Central memory CD8-positive, alpha-beta T cell (primary cell): ENCODE data around the gene RNF121.

Experiments
- ATAC-seq: fragments of 150-1000 bp; cut with Tn5 transposase; replicated peaks from 2 replicates; pipeline ENCODE4 v1.10.0; 2022; ENCODE audit warnings: mild to moderate bottlenecking, moderate FRiP score, moderate number of reproducible peaks; ENCODE audit not compliant: poor library complexity, severe bottlenecking; ENCODE audit errors: extremely low read depth
- DNase-seq, 2 donors: peaks; one replicate each; pipeline ENCODE4 v3.0.0; 2021; ENCODE audit warnings: low spot score in 2 of 2
- H3K27ac Mint-ChIP-seq: one replicate; pipeline ENCODE4 v1.8.0; 2022; ENCODE audit warnings: low read depth, mild to moderate bottlenecking, moderate library complexity, mixed read lengths
- H3K27me3 Mint-ChIP-seq: one replicate; pipeline ENCODE4 v1.8.0; 2022; ENCODE audit warnings: mixed read lengths
- H3K36me3 Mint-ChIP-seq: one replicate; pipeline ENCODE4 v1.8.0; 2022; ENCODE audit warnings: mild to moderate bottlenecking, moderate library complexity, mixed read lengths; ENCODE audit not compliant: insufficient read depth
- H3K4me1 Mint-ChIP-seq: one replicate; pipeline ENCODE4 v1.8.0; 2022; ENCODE audit warnings: mixed read lengths
- H3K4me3 Mint-ChIP-seq: one replicate; pipeline ENCODE4 v1.8.0; 2022; ENCODE audit warnings: mild to moderate bottlenecking, moderate library complexity, mixed read lengths
- H3K9me3 Mint-ChIP-seq: one replicate; pipeline ENCODE4 v1.8.0; 2022; ENCODE audit warnings: mixed read lengths

The RNF121 gene

GRCh38 chr11:71997594-71997993 lies 68.7 kb downstream of the RNF121 start:
- no peak overlapping the region for H3K4me3 Mint-ChIP-seq
- ATAC-seq (no peak), DNase-seq (no peak)
- H3K27me3 Mint-ChIP-seq = no peaks in the 10 kb centered on the region
- no peaks in the 10 kb centered on the region for H3K9me3 Mint-ChIP-seq
- H3K4me1 Mint-ChIP-seq = peaks cover 46% of the 10 kb centered on the region
- no peak overlapping the region for H3K27ac Mint-ChIP-seq
- H3K36me3 Mint-ChIP-seq = peaks cover 11% of the 10 kb centered on the region

GRCh38 chr11:71998061-71998460 lies 69.2 kb downstream of the RNF121 start:
- Mint-ChIP-seq H3K9me3 (no peaks in the 10 kb centered on the region), H3K27me3 (no peaks in the 10 kb centered on the region), H3K4me1 (peaks cover 48% of the 10 kb centered on the region), H3K27ac (peak overlapping the region; percentile 99), H3K4me3 (no peak overlapping the region), H3K36me3 (peaks cover 12% of the 10 kb centered on the region)
- DNase-seq = no peak
- ATAC-seq = no peak

DNA sequence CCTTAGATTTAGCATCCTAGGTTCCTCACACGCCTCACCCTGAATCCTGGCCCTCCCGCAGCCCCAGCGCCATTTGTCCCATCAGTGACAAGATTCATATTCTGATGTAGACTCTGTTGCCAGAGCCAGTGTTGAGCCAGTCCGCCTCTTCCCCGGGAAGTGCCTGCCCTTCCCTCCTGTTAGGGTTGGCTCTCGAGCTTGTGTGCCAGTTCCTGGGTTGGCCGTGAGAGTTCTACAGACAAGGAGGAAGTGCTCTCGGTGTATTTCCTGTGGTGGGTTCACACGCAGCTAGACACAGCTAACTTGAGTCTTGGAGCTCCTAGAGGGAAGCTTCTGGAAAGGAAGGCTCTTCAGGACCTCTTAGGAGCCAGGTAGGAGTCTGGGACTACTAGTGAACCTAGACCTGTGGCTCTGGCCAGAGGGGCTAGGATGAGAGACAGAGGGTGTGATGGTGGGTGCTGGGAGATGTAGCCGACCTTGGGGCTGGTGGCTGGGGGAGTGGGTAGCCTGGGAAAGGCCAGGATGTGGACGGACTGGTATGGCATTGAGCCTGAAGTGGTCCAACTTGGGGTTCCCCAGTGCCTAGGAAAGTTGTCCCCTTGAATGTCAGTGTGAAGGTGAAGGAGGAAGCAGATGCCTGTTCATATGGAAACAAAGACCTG lies 69.9 kb downstream of the RNF121 start, which contains the start of gene IL18BP:
Gene IL18BP (plus strand): TSS at position 261 of the 662 bp plus-strand sequence. CDS start 1,076 bp downstream, outside the sequence.
- no peaks in the 10 kb centered on the region for H3K27me3 Mint-ChIP-seq
- H3K27ac Mint-ChIP-seq = peak within 1 kb of the TSS; percentile 99
- ATAC-seq = peak; percentile 95
- peaks cover 48% of the 10 kb centered on the region for H3K4me1 Mint-ChIP-seq
- peaks cover 16% of the 10 kb centered on the region for H3K36me3 Mint-ChIP-seq
- H3K9me3 Mint-ChIP-seq = no peaks in the 10 kb centered on the region
- H3K4me3 Mint-ChIP-seq = peak within 1 kb of the TSS; percentile 86
- DNase-seq = peak; percentile 19 to 26

DNA sequence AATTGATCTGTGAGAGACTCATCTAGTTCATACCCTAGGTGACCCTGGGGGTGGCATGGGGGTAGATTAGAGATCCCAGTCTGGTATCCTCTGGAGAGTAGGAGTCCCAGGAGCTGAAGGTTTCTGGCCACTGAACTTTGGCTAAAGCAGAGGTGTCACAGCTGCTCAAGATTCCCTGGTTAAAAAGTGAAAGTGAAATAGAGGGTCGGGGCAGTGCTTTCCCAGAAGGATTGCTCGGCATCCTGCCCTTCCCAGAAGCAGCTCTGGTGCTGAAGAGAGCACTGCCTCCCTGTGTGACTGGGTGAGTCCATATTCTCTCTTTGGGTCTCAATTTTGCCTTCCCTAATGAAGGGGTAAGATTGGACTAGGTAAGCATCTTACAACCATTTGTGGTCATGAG lies 70.5 kb downstream of the RNF121 start:
- no peak for ATAC-seq
- no peaks in the 10 kb centered on the region for H3K9me3 Mint-ChIP-seq
- H3K36me3 Mint-ChIP-seq = peaks cover 19% of the 10 kb centered on the region
- peak overlapping the region; percentile 86 for H3K4me3 Mint-ChIP-seq
- no peak for DNase-seq
- H3K4me1 Mint-ChIP-seq = peaks cover 48% of the 10 kb centered on the region
- H3K27ac Mint-ChIP-seq = peak overlapping the region; percentile 99
- no peaks in the 10 kb centered on the region for H3K27me3 Mint-ChIP-seq

DNA sequence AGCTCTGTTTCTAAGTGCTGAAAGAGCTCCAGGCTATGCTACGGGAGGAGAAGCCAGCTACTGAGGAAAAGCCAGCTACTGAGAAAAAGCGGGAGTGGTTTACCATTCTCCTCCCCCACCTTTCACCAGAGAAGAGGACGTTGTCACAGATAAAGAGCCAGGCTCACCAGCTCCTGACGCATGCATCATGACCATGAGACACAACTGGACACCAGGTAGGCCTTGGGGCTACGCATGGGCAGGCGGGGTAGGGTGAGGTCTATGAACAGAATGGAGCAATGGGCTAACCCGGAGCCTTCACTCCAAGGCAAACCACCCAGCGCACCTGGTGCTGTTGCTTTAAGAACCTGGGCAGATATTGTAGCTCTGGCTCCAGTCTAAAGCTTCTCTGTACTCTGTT lies 71.0 kb downstream of the RNF121 start:
- peak overlapping the region; percentile 99 for H3K27ac Mint-ChIP-seq
- H3K36me3 Mint-ChIP-seq = peaks cover 20% of the 10 kb centered on the region
- H3K4me3 Mint-ChIP-seq = peak overlapping the region; percentile 86
- H3K4me1 Mint-ChIP-seq = peaks cover 48% of the 10 kb centered on the region
- ATAC-seq = no peak
- H3K27me3 Mint-ChIP-seq = no peaks in the 10 kb centered on the region
- DNase-seq = no peak
- H3K9me3 Mint-ChIP-seq = no peaks in the 10 kb centered on the region

DNA sequence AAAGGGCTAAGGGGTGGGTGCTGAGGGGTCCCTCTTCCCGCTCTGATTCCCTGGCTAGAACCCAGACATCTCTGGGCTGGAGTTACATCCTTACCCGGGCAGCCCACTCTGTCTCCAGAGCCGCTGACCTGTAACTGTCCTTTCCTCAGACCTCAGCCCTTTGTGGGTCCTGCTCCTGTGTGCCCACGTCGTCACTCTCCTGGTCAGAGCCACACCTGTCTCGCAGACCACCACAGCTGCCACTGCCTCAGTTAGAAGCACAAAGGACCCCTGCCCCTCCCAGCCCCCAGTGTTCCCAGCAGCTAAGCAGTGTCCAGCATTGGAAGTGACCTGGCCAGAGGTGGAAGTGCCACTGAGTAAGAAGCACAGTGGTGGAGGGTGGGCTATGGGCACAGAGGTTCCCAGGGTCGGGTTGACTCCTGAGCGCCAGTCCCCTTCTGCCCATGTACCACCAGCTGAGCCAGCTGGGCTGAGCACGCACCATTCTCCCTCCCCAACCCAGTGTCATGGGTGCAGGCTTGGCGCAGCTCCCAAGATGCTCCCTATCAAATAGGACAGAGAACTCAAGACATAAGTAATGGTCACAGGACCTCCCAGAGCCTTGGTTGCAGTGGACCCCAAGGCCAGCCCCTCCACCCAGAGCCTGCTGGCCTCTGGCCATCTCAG lies 71.5 kb downstream of the RNF121 start:
- no peak for ATAC-seq
- Mint-ChIP-seq H3K36me3 (peaks cover 20% of the 10 kb centered on the region), H3K27ac (peak overlapping the region; percentile 99), H3K4me3 (peak overlapping the region; percentile 86), H3K4me1 (peaks cover 48% of the 10 kb centered on the region), H3K9me3 (no peaks in the 10 kb centered on the region), H3K27me3 (no peaks in the 10 kb centered on the region)
- DNase-seq = no peak

GRCh38 chr11:72001285-72001684 lies 72.4 kb downstream of the RNF121 start:
- Mint-ChIP-seq H3K27ac (peak overlapping the region; percentile 99), H3K4me1 (peaks cover 48% of the 10 kb centered on the region), H3K27me3 (no peaks in the 10 kb centered on the region), H3K4me3 (no peak overlapping the region), H3K9me3 (no peaks in the 10 kb centered on the region), H3K36me3 (peaks cover 23% of the 10 kb centered on the region)
- DNase-seq = no peak
- no peak for ATAC-seq

- no peak overlapping the region for H3K4me3 Mint-ChIP-seq
- ATAC-seq = no peak
- DNase-seq = no peak
Measured at GRCh38 chr11:72001834-72002591, 73.2 kb downstream of the RNF121 start.

DNA sequence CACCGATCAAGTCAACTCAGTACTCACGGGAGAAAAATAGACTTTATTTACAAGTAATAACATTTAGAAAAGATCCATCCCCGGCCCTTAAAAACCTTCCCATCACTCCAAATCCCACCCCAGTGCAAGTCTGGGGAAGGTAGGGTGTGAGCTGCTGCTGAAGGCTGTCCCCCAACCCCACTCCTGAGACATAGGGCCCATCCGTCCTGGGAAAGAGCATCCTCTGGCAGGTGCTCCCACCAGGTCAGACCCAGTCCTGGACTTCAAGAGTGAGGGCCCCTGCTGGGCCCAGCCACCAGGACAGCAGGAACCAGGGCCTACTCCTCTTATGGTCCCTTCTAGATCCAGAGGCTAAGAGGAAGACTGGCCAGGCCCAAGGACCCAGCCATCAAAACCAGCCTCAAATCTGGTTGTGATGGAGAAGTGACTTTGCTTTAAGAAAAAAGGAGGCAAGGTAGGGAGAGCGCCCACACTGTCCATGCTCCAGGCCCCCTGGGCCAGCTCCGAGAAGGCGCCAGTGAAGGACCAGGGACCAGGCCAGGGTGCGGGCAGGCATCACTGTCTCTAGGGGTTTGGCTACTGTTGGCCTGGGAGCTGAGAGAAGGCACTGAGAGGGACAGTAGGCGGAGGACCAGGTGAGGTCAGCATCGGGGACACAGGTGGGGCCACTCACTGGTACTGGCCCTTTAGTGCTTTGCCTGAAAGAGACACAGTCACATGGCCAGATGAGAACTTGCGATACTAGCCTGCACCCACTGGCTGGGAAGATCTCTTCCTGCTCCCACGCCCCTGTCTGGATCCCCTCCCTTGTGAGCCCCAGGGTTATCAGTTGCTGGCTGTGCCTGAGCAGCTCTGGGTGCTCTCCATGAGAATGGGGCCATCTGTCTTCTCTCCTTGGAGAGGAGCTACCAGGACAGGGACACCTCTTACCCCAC lies 74.3 kb downstream of the RNF121 start:
- H3K36me3 Mint-ChIP-seq = peaks cover 31% of the 10 kb centered on the region
- no peaks in the 10 kb centered on the region for H3K27me3 Mint-ChIP-seq
- no peak overlapping the region for H3K4me3 Mint-ChIP-seq
- H3K27ac Mint-ChIP-seq = peak overlapping the region; percentile 67
- H3K4me1 Mint-ChIP-seq = peaks cover 44% of the 10 kb centered on the region
- ATAC-seq (no peak), DNase-seq (no peak)
- H3K9me3 Mint-ChIP-seq = no peaks in the 10 kb centered on the region

More at GRCh38 chr11:72001834-72002591, 73.2 kb downstream of the RNF121 start:
- peak overlapping the region; percentile 40 for H3K27ac Mint-ChIP-seq
- peaks cover 24% of the 10 kb centered on the region for H3K36me3 Mint-ChIP-seq
- no peaks in the 10 kb centered on the region for H3K27me3 Mint-ChIP-seq
- peaks cover 48% of the 10 kb centered on the region for H3K4me1 Mint-ChIP-seq
- H3K9me3 Mint-ChIP-seq = no peaks in the 10 kb centered on the region

DNA sequence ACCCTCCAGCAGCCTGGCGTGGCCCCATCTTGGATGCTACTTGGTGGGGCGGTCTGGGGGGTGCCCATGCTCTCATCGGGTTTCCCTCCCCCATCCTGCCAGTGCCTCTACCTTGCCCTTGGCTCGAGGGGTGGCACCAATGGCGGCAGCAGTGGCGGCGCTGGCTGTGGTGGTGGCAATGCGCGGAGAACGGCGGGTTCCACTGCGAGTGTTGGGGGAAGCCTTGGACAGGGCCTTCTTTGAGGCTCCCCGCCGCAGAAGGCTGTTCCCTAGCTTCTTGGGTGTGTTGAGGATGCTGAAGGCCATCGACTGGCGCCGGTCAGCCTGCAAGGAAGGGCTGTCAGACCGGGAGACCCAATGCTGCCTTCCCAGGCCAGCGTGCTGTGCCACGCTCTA lies 74.9 kb downstream of the RNF121 start:
- DNase-seq (no peak), ATAC-seq (no peak)
- H3K9me3 Mint-ChIP-seq = no peaks in the 10 kb centered on the region
- H3K27ac Mint-ChIP-seq = peak overlapping the region; percentile 67
- H3K4me3 Mint-ChIP-seq = no peak overlapping the region
- H3K4me1 Mint-ChIP-seq = peaks cover 37% of the 10 kb centered on the region
- peaks cover 34% of the 10 kb centered on the region for H3K36me3 Mint-ChIP-seq
- H3K27me3 Mint-ChIP-seq = no peaks in the 10 kb centered on the region

DNA sequence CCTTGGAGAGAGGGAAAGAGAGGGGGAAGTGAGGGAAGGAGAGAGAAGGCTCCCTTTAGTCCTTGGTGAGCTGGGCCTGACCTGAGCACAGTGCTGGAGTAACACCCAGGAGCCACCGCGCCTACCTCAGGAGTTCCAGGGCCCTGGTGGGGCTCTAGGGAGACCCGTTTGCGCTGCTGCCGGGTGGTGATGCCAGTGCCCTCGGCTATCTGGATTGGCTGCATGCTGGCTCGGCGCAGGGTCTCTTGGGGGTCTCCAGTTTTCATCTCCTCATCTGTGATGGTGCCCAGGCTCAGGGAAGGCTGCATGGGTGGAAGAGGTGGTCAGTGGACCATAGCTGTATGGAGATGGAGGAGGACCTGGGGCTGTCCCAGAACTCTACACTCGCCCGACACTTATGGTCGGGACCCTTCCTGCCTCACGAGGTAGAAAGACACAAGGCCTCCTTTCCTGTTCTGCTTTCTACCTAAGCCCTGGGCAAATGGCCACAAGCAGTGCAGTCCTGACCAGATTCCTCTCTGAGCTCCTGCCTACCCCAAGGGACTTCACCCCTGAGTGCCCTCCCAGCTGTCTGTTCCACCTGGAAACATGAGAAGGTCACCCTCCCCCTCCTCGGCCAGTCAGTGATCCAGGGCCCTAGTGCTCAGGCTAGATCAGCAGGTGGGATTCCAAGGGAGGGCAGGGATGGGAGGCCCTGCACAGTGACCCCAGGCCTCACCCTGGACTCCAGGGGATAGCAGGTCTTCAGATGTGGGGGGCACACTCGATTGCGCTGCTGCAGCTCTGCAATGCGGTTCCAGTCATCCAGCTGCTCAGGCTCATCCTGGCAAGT lies 75.9 kb downstream of the RNF121 start:
- Mint-ChIP-seq H3K4me3 (no peak overlapping the region), H3K36me3 (peaks cover 39% of the 10 kb centered on the region), H3K27me3 (no peaks in the 10 kb centered on the region), H3K9me3 (no peaks in the 10 kb centered on the region), H3K4me1 (peaks cover 28% of the 10 kb centered on the region), H3K27ac (no peak overlapping the region)
- DNase-seq = no peak
- ATAC-seq = no peak
